PC-9 (cell line): ENCODE data around the gene ACTR8.

Experiments
- CTCF ChIP-seq: fragments of 200-600 bp; sonication (generic); conservative IDR thresholded peaks from 2 replicates; pipeline ENCODE4 v1.6.1; 2017; ENCODE audit warnings: mixed run types, antibody characterized with exemption, mild to moderate bottlenecking, moderate library complexity
- EZH2 ChIP-seq: fragments of 200-600 bp; sonication (generic); IDR thresholded peaks from 2 replicates; pipeline ENCODE4 v1.8.0; 2017; ENCODE audit warnings: antibody characterized with exemption, low read depth

- TF ChIP-seq CTCF (no peak), EZH2 (no peak)
These were observed 21.8 kb downstream of the ACTR8 start for GRCh38 chr3:53860196-53860595.
